Measurements from ENCODE around the gene DEFB112.

DNA sequence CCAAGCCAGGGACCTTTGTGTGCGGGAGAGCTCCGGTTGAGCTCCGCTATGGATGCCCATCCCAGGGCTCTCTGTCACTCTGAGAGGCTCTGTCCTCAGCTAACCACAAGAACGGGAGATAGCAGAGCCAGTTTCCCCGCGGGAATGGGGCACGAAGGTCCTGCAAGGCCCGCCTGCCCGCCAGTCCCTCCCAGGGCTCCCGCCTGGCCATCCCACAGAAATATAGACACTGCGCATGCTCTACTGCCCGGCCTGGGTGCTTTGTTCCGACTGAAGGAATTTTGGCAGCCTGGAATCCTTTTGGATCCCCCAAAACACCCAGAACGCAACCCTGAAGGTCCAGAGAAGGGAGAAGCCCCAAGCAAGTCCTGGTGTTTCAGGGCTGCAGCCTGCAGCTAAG is 19.4 kb downstream of the DEFB112 start:
- no peak for TF ChIP-seq EZH2phosphoT487 (IDR thresholded peaks at IDR 0.05; ENCODE audit: unreplicated experiment)
- TF ChIP-seq, protein P1, sequence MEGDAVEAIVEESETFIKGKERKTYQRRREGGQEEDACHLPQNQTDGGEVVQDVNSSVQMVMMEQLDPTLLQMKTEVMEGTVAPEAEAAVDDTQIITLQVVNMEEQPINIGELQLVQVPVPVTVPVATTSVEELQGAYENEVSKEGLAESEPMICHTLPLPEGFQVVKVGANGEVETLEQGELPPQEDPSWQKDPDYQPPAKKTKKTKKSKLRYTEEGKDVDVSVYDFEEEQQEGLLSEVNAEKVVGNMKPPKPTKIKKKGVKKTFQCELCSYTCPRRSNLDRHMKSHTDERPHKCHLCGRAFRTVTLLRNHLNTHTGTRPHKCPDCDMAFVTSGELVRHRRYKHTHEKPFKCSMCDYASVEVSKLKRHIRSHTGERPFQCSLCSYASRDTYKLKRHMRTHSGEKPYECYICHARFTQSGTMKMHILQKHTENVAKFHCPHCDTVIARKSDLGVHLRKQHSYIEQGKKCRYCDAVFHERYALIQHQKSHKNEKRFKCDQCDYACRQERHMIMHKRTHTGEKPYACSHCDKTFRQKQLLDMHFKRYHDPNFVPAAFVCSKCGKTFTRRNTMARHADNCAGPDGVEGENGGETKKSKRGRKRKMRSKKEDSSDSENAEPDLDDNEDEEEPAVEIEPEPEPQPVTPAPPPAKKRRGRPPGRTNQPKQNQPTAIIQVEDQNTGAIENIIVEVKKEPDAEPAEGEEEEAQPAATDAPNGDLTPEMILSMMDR (conservative IDR thresholded peaks at IDR 0.05; ENCODE audit: low read depth in 2 of 2): no peak
- TF ChIP-seq, protein P2, sequence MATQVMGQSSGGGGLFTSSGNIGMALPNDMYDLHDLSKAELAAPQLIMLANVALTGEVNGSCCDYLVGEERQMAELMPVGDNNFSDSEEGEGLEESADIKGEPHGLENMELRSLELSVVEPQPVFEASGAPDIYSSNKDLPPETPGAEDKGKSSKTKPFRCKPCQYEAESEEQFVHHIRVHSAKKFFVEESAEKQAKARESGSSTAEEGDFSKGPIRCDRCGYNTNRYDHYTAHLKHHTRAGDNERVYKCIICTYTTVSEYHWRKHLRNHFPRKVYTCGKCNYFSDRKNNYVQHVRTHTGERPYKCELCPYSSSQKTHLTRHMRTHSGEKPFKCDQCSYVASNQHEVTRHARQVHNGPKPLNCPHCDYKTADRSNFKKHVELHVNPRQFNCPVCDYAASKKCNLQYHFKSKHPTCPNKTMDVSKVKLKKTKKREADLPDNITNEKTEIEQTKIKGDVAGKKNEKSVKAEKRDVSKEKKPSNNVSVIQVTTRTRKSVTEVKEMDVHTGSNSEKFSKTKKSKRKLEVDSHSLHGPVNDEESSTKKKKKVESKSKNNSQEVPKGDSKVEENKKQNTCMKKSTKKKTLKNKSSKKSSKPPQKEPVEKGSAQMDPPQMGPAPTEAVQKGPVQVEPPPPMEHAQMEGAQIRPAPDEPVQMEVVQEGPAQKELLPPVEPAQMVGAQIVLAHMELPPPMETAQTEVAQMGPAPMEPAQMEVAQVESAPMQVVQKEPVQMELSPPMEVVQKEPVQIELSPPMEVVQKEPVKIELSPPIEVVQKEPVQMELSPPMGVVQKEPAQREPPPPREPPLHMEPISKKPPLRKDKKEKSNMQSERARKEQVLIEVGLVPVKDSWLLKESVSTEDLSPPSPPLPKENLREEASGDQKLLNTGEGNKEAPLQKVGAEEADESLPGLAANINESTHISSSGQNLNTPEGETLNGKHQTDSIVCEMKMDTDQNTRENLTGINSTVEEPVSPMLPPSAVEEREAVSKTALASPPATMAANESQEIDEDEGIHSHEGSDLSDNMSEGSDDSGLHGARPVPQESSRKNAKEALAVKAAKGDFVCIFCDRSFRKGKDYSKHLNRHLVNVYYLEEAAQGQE (IDR thresholded peaks at IDR 0.05; ENCODE audit: unreplicated experiment): no peak
- TF ChIP-seq ZNF331 (CRISPR knock-in tag; IDR thresholded peaks at IDR 0.05; ENCODE audit: low read depth): no peak
- no peak for TF ChIP-seq POLR2AphosphoS5 (IDR thresholded peaks at IDR 0.05; ENCODE audit: low read depth)
- no peak for TF ChIP-seq EZH2 (IDR thresholded peaks at IDR 0.05; ENCODE audit: low read depth, unreplicated experiment)
- no peak for TF ChIP-seq JUNB (IDR thresholded peaks at IDR 0.05; ENCODE audit: unreplicated experiment)
- no peak for TF ChIP-seq CREB1 (CRISPR knock-in tag; IDR thresholded peaks at IDR 0.05; ENCODE audit: low read depth)
- no peak for TF ChIP-seq ZNF114 (CRISPR knock-in tag; IDR thresholded peaks at IDR 0.05)

All from GM23338 (cell line).